Nephron progenitor cell (in vitro differentiated cells): ENCODE measurements around the gene CD2BP2.

Experiments
- DNase-seq: peaks from one replicate; pipeline ENCODE4 v3.0.0; 2021
- H3K27ac Mint-ChIP-seq: 2 replicates; pipeline ENCODE4 v1.8.0; 2021; ENCODE audit warnings: mild to moderate bottlenecking, moderate library complexity, mixed read lengths
- H3K27me3 Mint-ChIP-seq: 2 replicates; pipeline ENCODE4 v1.8.0; 2021; ENCODE audit warnings: mild to moderate bottlenecking, low read depth, mixed read lengths; ENCODE audit not compliant: poor library complexity
- H3K36me3 Mint-ChIP-seq: 2 replicates; pipeline ENCODE4 v1.8.0; 2021; ENCODE audit warnings: low read depth, mixed read lengths
- H3K4me1 Mint-ChIP-seq: 2 replicates; pipeline ENCODE4 v1.8.0; 2021; ENCODE audit warnings: mixed read lengths
- H3K4me3 Mint-ChIP-seq: 2 replicates; pipeline ENCODE4 v1.8.0; 2021; ENCODE audit warnings: mild to moderate bottlenecking, moderate library complexity, mixed read lengths
- H3K9me3 Mint-ChIP-seq: 2 replicates; pipeline ENCODE4 v1.8.0; 2021; ENCODE audit warnings: mild to moderate bottlenecking, moderate library complexity, mixed read lengths
- CTCF ChIP-seq: fragments of 200-600 bp; sonication (generic); IDR thresholded peaks from 2 replicates; pipeline ENCODE4 v1.5.0; 2021; ENCODE audit warnings: antibody characterized with exemption

CD2BP2 gene

DNA sequence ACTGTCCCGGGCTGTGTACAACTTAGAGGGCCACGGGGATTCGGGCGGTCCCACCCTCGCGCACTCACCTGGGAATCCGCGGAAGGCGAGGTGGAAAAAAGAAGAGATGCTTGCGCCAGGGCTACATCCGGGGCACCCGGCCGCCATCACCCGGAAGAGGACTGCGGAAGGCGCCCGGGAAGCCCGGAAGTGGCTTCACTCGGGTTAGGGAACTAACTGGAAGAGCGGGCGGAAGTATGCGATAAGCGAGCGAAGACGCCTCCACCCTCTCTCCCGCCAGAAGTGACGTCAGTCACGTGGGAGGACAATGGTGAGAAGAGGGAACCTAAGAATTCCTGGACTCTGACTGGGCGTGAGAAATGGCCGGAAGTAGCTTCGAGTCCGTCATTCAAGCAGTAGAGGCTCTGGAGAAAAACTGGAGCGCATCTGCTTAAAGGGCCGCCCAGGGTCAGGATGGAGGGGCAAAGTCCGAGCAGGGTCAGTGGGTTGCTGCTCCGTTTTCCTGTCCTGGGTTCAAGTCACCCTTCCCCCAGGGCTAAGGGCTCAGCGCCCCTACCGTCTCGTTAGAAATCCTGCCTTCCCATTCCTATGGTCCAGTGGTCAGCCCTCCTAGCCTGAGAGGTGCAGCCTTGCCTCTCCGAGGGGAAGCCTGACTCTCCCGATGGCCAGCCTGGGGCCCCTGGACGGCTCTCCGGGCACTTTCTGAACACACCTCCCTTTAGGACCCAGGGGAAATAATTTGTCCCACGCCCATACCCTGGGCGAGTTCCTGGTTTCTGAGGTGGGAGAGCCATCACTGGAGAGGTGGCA, at the start of gene CD2BP2:
CD2BP2 (minus strand) TSS at position 165 of the 810 bp plus-strand sequence. CDS start 627 bp downstream, outside the sequence.
- peak; percentile 90 for DNase-seq
- H3K36me3 Mint-ChIP-seq: peaks cover 44% of the 10 kb centered on the region
- peaks cover 6% of the 10 kb centered on the region for H3K27me3 Mint-ChIP-seq
- no peaks in the 10 kb centered on the region for H3K9me3 Mint-ChIP-seq
- peak within 1 kb of the TSS; percentile 100 for H3K27ac Mint-ChIP-seq
- no peak for TF ChIP-seq CTCF
- peak within 1 kb of the TSS; percentile 97 for H3K4me3 Mint-ChIP-seq
- H3K4me1 Mint-ChIP-seq: peaks cover 53% of the 10 kb centered on the region

- Mint-ChIP-seq H3K36me3 (peaks cover 6% of the 10 kb centered on the region), H3K27ac (peak overlapping the region; percentile 100), H3K4me1 (peaks cover 34% of the 10 kb centered on the region), H3K9me3 (no peaks in the 10 kb centered on the region), H3K4me3 (peak overlapping the region; percentile 83), H3K27me3 (peaks cover 2% of the 10 kb centered on the region)
- TF ChIP-seq CTCF: no peak
- no peak for DNase-seq
Observed at GRCh38 chr16:30401768-30402425, 46.8 kb upstream of the CD2BP2 start.

GRCh38 chr16:30399435-30400186, 44.5 kb upstream of the CD2BP2 start:
- Mint-ChIP-seq H3K27me3 (peaks cover 2% of the 10 kb centered on the region), H3K4me1 (peaks cover 45% of the 10 kb centered on the region), H3K4me3 (peak overlapping the region; percentile 83), H3K27ac (peak overlapping the region; percentile 100), H3K36me3 (peaks cover 6% of the 10 kb centered on the region), H3K9me3 (no peaks in the 10 kb centered on the region)
- no peak for DNase-seq
- no peak for TF ChIP-seq CTCF

- Mint-ChIP-seq H3K27ac (peak overlapping the region; percentile 100), H3K9me3 (no peaks in the 10 kb centered on the region), H3K4me1 (peaks cover 53% of the 10 kb centered on the region), H3K36me3 (peaks cover 6% of the 10 kb centered on the region), H3K4me3 (peak overlapping the region; percentile 83), H3K27me3 (peaks cover 2% of the 10 kb centered on the region)
- TF ChIP-seq CTCF: no peak
- no peak for DNase-seq
Observed at GRCh38 chr16:30398661-30399434, 43.7 kb upstream of the CD2BP2 start.

- no peaks in the 10 kb centered on the region for H3K9me3 Mint-ChIP-seq
- no peak for DNase-seq
- H3K4me3 Mint-ChIP-seq: no peak overlapping the region
- H3K27ac Mint-ChIP-seq: no peak overlapping the region
- H3K36me3 Mint-ChIP-seq: peaks cover 6% of the 10 kb centered on the region
- no peak for TF ChIP-seq CTCF
- H3K4me1 Mint-ChIP-seq: peaks cover 58% of the 10 kb centered on the region
- peaks cover 2% of the 10 kb centered on the region for H3K27me3 Mint-ChIP-seq
Observed at GRCh38 chr16:30397776-30398660, 42.9 kb upstream of the CD2BP2 start.
